ENCODE measurements around the gene EPHB2. TPM values are rescaled to one million over a fixed set of nuclear protein-coding genes. Genes with fewer than 3 reads are reported as not detected.

EPHB2 gene
- total and polyA plus RNA-seq, 2 of the 4 experiments (the other 2 are of a cell fraction) = 52.3 to 58.8 TPM

DNA sequence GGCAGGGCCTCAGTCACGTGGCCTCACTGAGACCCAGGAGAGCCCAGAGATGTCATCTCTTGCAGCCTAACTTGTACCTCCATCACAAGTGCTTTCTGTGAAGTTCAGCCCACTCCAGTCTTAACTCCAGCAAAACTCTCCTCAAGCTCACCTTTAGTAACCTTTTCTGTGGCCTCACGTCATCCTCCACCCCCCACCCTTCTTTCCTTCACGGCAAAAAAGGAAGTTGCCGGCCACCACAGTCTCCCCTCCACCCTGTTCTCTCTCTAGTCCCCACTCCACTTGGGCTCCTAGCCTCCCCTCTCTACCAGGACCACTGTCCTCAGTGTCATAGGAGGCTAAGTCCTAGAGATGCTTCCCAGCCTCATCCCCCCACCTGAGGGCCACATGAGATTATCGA is 155.1 kb downstream of the EPHB2 start:
- H4K20me1 ChIP-seq (ENCODE audit: insufficient read depth, low read length) = peaks cover 27% of the 10 kb centered on the region
- H3K4ac ChIP-seq (ENCODE audit: low read depth, low read length) = no peak overlapping the region
- no peak overlapping the region for H2AFZ ChIP-seq (replicated peaks; ENCODE audit: low read length, poor library complexity)
- no peak overlapping the region for H3K27ac ChIP-seq (ENCODE audit: insufficient read depth, low read length)
- H3K14ac ChIP-seq (replicated peaks; ENCODE audit: low read depth, low read length) = no peak overlapping the region
- TF ChIP-seq POLR2A (IDR thresholded peaks at IDR 0.05; ENCODE audit: low read depth, low read length) (no peak), MAZ (IDR thresholded peaks at IDR 0.05; ENCODE audit: borderline replicate concordance, low read depth, low read length) (no peak)
- TF ChIP-seq, protein P1, sequence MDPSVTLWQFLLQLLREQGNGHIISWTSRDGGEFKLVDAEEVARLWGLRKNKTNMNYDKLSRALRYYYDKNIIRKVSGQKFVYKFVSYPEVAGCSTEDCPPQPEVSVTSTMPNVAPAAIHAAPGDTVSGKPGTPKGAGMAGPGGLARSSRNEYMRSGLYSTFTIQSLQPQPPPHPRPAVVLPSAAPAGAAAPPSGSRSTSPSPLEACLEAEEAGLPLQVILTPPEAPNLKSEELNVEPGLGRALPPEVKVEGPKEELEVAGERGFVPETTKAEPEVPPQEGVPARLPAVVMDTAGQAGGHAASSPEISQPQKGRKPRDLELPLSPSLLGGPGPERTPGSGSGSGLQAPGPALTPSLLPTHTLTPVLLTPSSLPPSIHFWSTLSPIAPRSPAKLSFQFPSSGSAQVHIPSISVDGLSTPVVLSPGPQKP (IDR thresholded peaks at IDR 0.05; ENCODE audit: borderline replicate concordance, low read depth, low read length) = no peak
- CTCF ChIA-PET = no interaction called here
- DNase-seq = no peak
- H3K9me1 ChIP-seq (ENCODE audit: insufficient read depth, low read length) = peaks cover 9% of the 10 kb centered on the region; the same call in 1 of the 2 replicates
- no peak overlapping the region for H3K56ac ChIP-seq (ENCODE audit: extremely low read depth, insufficient read depth, low read length)
- H3K27me3 ChIP-seq (ENCODE audit: control insufficient read depth, insufficient read depth, low read length) = no peaks in the 10 kb centered on the region
- peak overlapping the region; percentile 11 for H2AK9ac ChIP-seq (replicated peaks; ENCODE audit: low read depth, low read length, poor library complexity)
- H3K36me3 ChIP-seq (ENCODE audit: control insufficient read depth, insufficient read depth, low read length) = peaks cover 35% of the 10 kb centered on the region
- no peak overlapping the region for H3K9ac ChIP-seq (ENCODE audit: low read depth, low read length)
- no peak overlapping the region for H2AK5ac ChIP-seq (ENCODE audit: low read depth, low read length)
- no peak overlapping the region for H4K8ac ChIP-seq (ENCODE audit: low read depth in 2 of 2, low read length in 2 of 2)
- H3K4me3 ChIP-seq (ENCODE audit: insufficient read depth, low read depth, low read length) = no peak overlapping the region
- POLR2A ChIA-PET (ENCODE audit: unreplicated experiment) = no interaction called here
- H2BK15ac ChIP-seq (ENCODE audit: low read depth, low read length) = no peak overlapping the region
- H4K5ac ChIP-seq (ENCODE audit: low read depth, low read length) = no peak overlapping the region
- H4K91ac ChIP-seq (ENCODE audit: insufficient read depth, low read depth, low read length) = no peak overlapping the region
- H3K9me3 ChIP-seq (ENCODE audit: control insufficient read depth, insufficient read depth, low read length) = peaks cover 8% of the 10 kb centered on the region
- H3K79me1 ChIP-seq (ENCODE audit: low read depth in 1 of 2, low read length in 2 of 2) = peaks cover 4 to 17% of the 10 kb centered on the region in 2 experiments; a peak in 3 of 4 replicates
- dilution Hi-C loops (cut with HindIII; ENCODE audit: low sequenced_read_pairs, unreplicated experiment) = no loop called here
- H3K18ac ChIP-seq (ENCODE audit: low read depth, low read length) = no peak overlapping the region
- 0% methylated on average over 1 of the region's 5 CpGs; no CpG with 5 or more reads in 1 of the 2 experiments for WGBS, 2 experiments (ENCODE audit: extremely low coverage in 2 of 2, insufficient read length in 1 of 2)
- intact Hi-C loops (cut with micrococcal nuclease) = no loop called here
- H2BK120ac ChIP-seq (ENCODE audit: low read depth, low read length) = no peak overlapping the region
- ATAC-seq (ENCODE audit: low read depth) = no peak
- no peak overlapping the region for H2BK20ac ChIP-seq (ENCODE audit: low read depth, low read length)
- no TSS peak for BruUV-seq (replicated peaks)
- H3K23ac ChIP-seq (ENCODE audit: low read depth, low read length) = no peak overlapping the region
- no peak overlapping the region for H2BK5ac ChIP-seq (ENCODE audit: low read depth, low read length, poor library complexity, severe bottlenecking)
- in situ Hi-C loops (cut with MboI; ENCODE audit: low sequenced_read_pairs) = no loop called here
- peaks cover 14% of the 10 kb centered on the region for H3K4me1 ChIP-seq (ENCODE audit: control insufficient read depth, insufficient read depth, low read length)
- H3K4me2 ChIP-seq (ENCODE audit: low read depth, low read length) = no peak overlapping the region

All from IMR-90 (cell line).